ENCODE measurements around the gene OPCML.

The OPCML gene

DNA sequence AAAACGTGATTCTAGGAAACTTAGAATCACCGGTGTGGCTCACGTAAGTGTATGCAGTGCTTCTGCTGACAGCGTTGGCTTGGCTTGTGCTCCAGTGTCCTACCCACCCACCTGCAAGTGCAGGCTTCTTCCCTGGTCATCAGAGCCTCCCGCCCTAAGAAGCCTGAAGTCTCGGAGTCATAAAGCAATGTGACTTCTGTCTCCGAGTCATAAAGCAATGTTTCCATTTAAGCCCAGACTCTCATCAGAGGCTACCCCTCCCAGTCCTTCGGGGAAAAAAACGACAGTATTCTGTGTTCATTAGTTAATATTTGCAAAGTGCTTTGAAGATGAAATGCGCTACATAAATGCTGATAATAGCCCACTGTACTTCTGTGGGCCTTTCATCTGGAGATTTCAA, 293.8 kb downstream of the OPCML start:
- no peak for DNase-seq (ENCODE audit: low read depth in 1 of 2, low spot score in 1 of 2)

DNA sequence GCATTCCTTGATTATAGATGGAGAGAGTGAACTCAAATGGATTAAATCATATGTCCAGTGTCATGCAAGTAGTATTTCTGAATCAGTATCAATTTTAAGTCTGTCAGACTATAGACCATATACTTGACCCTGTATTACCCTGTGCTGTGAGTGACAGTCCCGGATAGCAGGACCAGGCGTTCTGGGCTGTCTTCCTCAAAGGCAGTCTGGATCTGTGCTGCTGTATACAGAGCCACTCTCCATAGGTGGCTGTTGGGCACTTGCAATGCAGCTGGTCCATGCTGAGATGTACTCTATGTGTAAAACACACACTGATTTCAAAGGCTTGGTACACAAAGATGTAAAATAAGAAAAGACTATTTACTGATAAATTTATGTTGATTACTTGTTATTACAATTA, 294.3 kb downstream of the OPCML start:
- DNase-seq (ENCODE audit: low read depth in 1 of 2, low spot score in 1 of 2), result no peak

DNA sequence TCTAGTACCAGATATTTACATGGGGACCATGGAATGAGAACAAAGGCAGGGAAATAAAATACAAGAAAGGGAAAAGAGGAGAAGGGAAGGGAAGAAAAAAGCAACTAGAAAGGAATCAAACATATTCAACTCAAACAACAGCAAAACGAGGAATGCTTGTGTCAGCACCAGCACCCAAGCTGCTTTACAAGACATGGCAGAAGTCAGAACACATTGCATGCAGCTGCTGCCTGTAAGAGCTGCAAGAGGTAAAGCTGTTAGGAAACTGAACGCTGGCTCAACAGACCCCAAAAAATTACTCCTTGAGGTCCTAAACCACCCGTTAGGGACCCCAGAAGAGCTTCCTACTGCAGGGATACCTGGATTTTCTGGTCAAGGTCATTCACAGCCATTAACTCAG, 296.9 kb downstream of the OPCML start:
- DNase-seq (ENCODE audit: low read depth in 1 of 2, low spot score in 1 of 2), result no peak

DNA sequence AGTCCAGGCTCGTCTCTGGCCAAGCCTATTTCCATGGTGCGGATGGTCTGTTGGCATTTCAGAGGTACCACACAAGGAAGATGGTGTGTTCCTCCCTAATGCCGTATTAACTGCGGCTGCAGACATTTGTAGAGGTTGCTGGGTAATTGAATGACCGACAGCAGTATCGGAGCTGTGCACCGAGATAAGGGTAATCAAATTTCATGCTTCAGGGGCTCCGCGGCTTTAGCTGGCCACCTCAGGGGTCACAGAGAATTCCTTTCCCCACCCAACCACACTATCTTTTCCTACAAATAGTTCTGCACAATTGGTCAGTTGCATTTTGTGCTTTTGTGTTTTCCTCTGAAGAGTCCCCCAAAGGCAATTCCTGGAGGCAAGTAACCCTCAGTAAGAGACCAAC, 297.4 kb downstream of the OPCML start:
- DNase-seq (ENCODE audit: low read depth in 1 of 2, low spot score in 1 of 2), result no peak

GRCh38 chr11:133232665-133233064, 299.6 kb downstream of the OPCML start:
- no peak for DNase-seq (ENCODE audit: low read depth in 1 of 2, low spot score in 1 of 2)

DNA sequence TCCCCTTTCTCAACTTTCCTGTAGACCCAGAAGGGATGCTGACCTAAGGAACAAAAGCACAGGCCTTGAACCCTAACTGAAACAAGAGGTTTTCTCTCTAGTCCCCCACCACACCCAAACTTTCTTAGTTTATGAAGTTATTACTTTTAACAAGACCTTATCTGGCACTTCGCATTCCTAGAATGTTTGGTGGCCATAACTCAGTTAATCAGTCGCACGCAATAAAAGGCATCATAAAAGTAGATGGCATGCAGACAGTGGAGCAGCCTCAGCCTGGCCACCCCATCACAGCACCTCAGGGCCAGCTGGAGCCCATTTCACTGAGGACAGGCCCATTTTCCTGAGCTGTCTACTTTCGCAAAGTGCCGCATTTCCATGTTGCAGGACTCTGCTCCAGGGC, 301.9 kb downstream of the OPCML start:
- DNase-seq (ENCODE audit: low read depth in 1 of 2, low spot score in 1 of 2), result no peak

DNA sequence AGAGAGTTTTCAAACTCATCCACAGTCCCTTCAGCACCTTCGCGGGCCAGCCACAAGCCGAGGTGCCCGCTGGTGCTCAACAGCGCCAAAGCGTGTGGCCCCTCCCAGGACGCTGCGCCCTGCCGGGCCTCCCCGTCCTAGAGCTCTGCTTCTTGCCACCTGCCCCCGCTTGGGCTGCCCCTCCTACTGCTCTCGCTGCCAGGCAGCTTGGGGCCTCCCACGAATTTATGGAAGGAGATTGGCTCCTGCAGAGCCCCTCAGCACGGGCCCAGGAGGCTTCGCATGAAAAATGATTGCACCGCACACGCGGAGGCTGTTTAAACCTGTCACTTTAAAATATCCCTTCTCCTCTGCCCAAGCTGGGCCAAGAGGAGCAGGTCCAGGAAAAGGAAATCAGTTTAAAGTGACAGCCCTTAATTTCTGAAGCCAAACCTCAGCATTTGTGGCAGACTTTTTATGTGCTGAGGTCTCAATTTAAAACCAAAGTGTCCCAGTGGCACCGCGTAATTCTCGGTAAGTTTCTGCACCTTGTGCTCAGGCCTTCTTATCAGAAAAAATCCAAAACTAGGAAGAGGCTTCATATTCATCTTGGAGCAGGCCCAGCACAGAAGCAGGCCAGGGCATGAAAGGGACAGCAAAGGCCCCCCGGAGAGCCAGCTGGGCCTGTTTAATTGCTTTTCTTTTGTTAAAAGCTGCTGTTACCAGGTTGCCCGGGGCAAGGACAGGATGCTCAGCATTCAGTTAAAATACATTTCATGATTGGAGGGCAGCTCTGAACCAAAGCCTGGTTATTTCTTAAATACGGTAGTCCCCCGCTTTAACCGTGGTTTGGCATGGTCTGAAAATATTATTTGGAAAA, 303.6 kb downstream of the OPCML start:
- no peak for DNase-seq (ENCODE audit: low read depth in 1 of 2, low spot score in 1 of 2)

DNA sequence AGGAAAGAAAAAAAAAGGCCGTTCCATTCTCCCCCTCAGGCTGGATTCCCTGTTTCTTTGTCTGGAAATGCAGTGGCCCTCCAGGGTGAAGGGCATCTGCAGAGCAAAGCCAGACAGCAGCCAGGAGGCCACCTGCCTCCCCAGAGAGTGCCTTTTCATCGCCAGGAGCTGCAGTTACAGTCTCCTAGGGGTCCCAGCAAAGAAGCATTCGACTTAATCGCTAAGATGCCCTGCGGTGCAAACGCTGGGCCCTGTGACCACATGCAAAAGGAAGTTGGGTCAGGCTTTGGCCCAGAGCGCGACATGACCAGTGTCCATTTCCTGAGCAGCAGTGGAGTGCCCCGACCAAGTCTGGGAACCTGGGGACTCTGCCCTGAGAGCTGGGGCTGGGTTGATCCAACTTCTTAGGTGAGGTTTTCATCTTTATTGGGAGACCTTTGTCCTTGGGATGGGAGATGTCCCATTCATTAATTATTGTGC, 304.6 kb downstream of the OPCML start:
- DNase-seq (ENCODE audit: low read depth in 1 of 2, low spot score in 1 of 2), result no peak

DNA sequence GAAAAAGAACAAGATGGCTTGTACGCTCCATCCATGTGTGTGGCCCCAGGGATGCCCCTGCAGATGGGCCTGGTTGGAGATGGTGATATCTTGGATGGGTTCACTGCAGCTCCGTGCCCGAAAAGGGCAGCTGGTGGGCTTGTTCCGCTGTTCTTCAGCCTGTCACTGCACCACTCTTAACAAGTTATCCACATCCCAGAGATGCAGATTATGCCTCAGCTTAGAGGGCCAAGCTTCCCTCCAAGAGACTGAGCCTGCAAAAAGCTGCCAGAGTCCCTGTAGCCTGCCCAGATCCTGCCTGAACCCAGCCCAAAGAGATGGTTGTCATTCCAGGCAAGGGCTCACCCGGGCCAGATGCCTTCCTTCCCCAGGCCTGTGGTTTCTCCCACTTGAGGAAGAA, 308.0 kb downstream of the OPCML start:
- no peak for DNase-seq (ENCODE audit: low read depth in 1 of 2, low spot score in 1 of 2)

DNA sequence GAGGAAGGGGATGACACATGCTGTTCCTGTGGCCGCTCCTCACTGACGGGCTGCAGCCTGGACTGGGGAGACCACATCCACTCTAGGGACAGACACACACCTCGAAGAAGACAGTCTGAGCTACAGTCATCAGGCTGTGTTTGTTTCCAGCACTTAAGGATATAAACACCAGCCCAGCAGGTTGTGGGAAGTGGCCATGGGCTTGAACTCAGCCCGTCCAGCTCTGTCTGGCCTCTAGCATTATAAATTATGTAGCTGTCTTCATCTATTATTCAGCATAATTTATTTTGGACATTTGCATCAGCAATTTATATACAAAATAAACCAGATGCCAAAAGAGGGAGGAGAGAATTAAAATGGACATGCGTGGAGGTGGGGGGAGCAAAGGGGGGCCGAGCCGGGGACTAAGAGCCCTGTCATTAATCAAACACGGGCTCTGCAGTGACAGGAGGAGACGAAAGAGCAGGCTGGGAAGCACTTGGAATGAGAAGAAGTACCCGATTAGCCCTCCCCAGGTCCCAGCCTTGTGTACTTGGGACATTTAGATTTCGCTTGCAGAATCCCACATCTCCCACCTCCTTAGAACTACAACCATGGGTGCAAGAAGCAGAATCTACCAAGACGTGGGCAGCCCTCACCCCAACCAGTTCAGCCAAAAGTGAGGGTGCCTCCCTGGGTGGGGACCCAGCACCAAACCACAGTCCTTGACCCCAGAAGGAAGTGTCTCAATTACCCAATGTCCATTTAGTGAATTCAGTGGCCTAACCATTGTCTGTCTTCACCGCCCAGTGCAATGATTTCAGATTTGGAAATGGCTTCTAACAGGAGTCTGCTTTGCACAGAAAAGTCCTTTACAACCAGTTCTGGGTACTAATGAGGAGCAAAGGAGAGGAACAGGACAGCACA, 309.6 kb downstream of the OPCML start:
- DNase-seq (ENCODE audit: low read depth in 1 of 2, low spot score in 1 of 2), result no peak

- no peak for DNase-seq (ENCODE audit: low read depth in 1 of 2, low spot score in 1 of 2)
Observed at GRCh38 chr11:133219543-133219942, 312.8 kb downstream of the OPCML start.

GRCh38 chr11:133216813-133217212, 315.5 kb downstream of the OPCML start:
- no peak for DNase-seq (ENCODE audit: low read depth in 1 of 2, low spot score in 1 of 2)

- DNase-seq (ENCODE audit: low read depth in 1 of 2, low spot score in 1 of 2), result no peak
Observed at GRCh38 chr11:133215596-133216230, 316.6 kb downstream of the OPCML start.

GRCh38 chr11:133214646-133215045, 317.7 kb downstream of the OPCML start:
- no peak for DNase-seq (ENCODE audit: low read depth in 1 of 2, low spot score in 1 of 2)

DNA sequence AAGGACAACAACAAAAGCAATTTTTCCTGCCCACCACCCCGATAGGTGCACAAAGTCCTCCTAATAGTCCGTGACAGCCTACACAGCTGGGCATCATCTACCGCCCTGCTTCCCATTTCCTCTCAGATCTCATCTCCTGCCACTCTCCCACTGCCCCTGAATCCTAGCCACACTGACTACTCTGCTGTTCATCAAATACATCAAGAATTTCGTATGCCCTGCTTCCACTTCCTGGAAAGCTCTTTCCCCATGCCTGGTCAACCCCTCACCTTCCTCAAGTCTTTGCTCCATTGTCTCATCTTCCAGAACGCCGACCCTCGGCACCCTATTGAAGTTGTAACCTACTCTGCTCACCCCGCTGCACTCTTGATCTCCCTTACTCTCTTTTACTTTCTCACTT, 320.1 kb downstream of the OPCML start:
- DNase-seq (ENCODE audit: low read depth in 1 of 2, low spot score in 1 of 2), result no peak

DNA sequence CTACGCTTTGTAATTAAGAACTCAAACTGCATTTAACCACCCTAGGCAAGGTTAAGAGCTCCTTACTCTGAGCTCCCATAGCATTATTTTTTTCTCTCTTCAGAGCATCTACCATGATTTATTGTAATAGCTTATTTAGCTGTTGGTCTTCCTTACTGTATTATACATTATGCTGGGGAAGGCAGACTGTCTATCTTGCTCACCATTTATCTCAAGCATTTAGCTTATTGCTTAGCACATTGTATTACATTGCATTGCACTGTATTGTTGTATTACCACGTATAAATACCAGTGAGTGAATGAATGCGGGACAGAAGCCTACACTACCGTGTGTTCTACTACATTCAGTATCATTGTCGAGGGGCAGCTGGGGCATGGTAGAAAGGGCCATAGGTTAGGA, 324.3 kb downstream of the OPCML start:
- no peak for DNase-seq (ENCODE audit: low read depth in 1 of 2, low spot score in 1 of 2)

DNA sequence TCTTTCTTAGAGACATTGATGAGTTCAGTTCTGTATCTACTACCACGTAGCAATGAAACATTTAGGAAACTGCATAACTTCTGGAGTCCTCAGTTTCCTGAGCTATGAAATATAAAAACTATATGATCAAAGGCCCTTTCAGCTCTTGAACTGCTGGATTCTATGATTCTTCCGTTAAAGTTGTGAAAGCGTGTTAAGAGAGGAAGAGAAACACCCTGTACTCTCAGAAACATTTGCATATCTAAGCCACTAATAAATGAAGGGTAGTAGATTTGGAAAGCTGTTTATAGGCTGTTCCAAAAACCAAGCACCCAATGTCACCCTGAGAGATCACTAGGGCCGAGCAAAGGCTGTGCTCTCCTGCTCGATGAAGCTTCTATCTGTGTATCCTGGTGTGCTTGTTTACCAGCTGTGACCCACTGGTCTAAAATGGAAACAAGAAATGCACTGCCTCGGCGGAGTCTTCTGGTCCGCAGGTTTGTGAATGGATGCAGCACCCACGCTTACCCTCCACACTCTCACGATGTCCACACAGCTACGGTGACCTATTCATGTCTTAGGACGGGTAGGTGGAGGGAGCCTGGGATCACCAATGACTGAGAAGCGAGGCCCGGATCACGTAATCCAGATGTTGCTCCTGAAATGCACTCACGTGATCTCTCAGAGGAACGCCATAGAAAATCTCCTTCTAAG, 325.8 kb downstream of the OPCML start:
- no peak for DNase-seq (ENCODE audit: low read depth in 1 of 2, low spot score in 1 of 2)

GRCh38 chr11:133204158-133204557, 328.1 kb downstream of the OPCML start:
- DNase-seq (ENCODE audit: low read depth in 1 of 2, low spot score in 1 of 2), result no peak

DNA sequence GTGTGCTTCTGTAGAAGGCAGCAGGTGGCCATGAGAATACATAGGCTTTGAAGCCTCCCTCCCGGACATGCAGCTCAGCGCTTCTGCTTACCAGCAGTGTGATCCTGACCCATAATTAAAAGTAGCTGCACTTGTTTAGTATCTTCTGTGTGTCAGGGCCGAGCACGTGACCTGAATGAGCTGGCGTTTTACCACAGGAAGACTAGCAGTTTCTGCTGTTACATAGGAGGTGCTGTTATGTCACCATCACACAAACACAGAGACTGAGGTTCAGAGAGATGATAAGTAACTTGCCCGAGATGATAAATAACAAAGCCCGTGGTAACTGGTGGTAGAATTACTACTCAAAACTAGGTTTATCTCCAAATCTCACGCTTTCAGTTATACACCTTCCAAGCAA, 329.5 kb downstream of the OPCML start:
- DNase-seq (ENCODE audit: low read depth in 1 of 2, low spot score in 1 of 2), result no peak

DNA sequence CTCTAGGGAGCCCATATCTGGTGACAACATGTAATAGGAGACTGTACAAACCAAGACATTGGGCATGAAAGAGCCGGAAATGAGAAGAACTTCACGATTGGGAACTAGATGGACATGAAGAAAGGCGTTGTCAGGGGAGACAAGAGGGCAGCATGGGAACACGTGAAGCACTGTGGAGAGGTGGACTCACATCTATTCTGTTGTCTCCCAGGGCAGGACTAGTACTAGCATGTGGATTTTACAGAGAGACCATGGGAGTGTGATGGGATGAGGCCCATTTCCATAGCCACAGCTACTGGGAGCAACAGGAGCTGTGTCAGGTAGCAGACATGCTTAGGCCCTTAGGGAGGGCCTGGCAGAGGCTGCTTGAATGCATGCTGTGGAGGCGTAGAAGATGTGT, 333.9 kb downstream of the OPCML start:
- no peak for DNase-seq (ENCODE audit: low read depth in 1 of 2, low spot score in 1 of 2)

- DNase-seq (ENCODE audit: low read depth in 1 of 2, low spot score in 1 of 2), result no peak
Observed at GRCh38 chr11:133197425-133197824, 334.9 kb downstream of the OPCML start.

All from activated CD4-positive, alpha-beta T cell treated with anti-CD3 and anti-CD28 coated beads, Interleukin-2, amount 50 U/mL, for 24 hours (primary cell).